Hair follicular keratinocyte (primary cell): ENCODE measurements around the gene DNM1L. TPM values are rescaled to one million over a fixed set of nuclear protein-coding genes. Genes with fewer than 3 reads are reported as not detected.

Experiments
- total RNA-seq: library from RNA; depleted of rRNA; stranded (reverse); fragments of >200 nt; gene quantifications from 2 replicates; pipeline ENCODE4 v1.2.3, GENCODE V29; 2015

Gene DNM1L
- 77.6 and 79.3 TPM in 2 replicates for total RNA-seq

GRCh38 chr12:32679091-32679919 is at the start of gene DNM1L:
Gene DNM1L, plus strand, starts transcription at chr12:32679301. Its CDS starts 63 bp downstream, at chr12:32679364.

GRCh38 chr12:32755654-32756475 is 76.8 kb downstream of the DNM1L start, which contains the start of gene YARS2:
Gene YARS2, minus strand, starts transcription at chr12:32755897. Its CDS starts 23 bp downstream, at chr12:32755874.

Other genes starting within 250 kb of the DNM1L start
- 49.4 and 56.2 TPM in 2 replicates for gene YARS2, start 76.6 kb downstream of the DNM1L start, total RNA-seq
- gene PKP2, start 217.5 kb downstream of the DNM1L start, total RNA-seq: 37.1 and 39.8 TPM in 2 replicates